Measurements from ENCODE around the gene SLC25A44.

- TF ChIP-seq POLR2A (IDR thresholded peaks at IDR 0.05; ENCODE audit: low read depth, low read length): no peak
- no peak for TF ChIP-seq TAF1 (IDR thresholded peaks at IDR 0.05; ENCODE audit: borderline replicate concordance, low read depth, low read length)
Measured at GRCh38 chr1:156260896-156261295, 67.0 kb downstream of the SLC25A44 start.
